GM13977 (cell line): ENCODE results near the gene DNASE1L3.
A peak's percentile ranks its signal among the peaks of the same experiment; 100 is the strongest.

Source experiments
- DNase-seq: peaks from one replicate; pipeline ENCODE4 v3.0.0; 2012; ENCODE audit warnings: low spot score
- CTCF ChIP-seq: IDR thresholded peaks from 2 replicates; pipeline ENCODE4 v1.5.1; 2012; ENCODE audit warnings: mild to moderate bottlenecking, control low read depth; ENCODE audit not compliant: insufficient read depth; ENCODE audit errors: extremely low read depth, missing control alignments
- in situ Hi-C: fragments of 300-500 bp; cut with MboI; formaldehyde crosslinking; loops from one replicate; pipeline ENCODE4 v1.12.0; 2022; ENCODE audit warnings: low sequenced_read_pairs, low pct_unique_long_range_greater_than_20kb, mixed read lengths, inconsistent platforms; ENCODE audit not compliant: unreplicated experiment

Gene DNASE1L3

GRCh38 chr3:58180099-58180880 lies 30.5 kb downstream of the DNASE1L3 start:
- TF ChIP-seq CTCF = no peak
- in situ Hi-C loops = no loop called here
- no peak for DNase-seq

- no peak for TF ChIP-seq CTCF
- DNase-seq = no peak
- in situ Hi-C loops = no loop called here
Measured at GRCh38 chr3:58179235-58180098, 31.3 kb downstream of the DNASE1L3 start.

GRCh38 chr3:58178528-58179234 lies 32.1 kb downstream of the DNASE1L3 start:
- no peak for DNase-seq
- no peak for TF ChIP-seq CTCF
- in situ Hi-C loops = no loop called here

DNA sequence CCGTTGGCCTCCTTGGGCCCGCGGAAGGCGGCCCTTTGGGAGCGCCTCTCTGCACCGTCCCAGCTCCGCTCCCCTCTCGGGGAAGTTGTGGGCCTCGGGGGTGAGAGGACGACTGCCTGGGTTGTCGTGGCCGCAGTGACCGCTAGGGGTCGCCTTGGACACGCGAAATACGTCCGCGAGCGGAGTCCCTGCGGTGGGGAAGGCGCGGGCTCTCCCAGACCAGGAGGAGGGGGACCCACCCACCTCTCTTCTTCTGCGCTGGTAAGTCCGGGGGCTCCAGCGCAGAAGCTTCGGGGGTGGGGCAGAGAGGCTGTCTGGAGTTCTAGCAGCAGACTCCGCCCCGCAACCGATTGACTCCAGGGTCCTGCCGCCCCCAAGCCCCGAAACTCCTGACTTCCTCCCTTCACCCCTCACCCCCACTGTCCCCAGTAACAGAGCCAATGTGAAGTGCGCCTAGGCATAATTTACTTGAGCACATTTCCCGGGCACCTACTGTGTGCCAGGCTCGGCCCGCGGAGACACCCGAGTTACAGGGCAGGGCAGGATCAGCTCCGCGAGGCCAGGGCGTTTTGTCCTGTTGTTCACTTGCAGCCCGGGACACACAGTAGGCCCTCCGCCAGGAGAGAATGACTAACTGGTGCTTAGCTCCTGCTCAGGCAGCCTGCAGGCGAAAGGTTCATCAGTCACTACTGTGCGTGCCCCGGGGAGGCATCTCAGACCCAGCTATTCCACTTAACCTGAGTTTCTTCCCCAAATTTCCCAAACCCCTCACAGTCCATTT lies 32.8 kb downstream of the DNASE1L3 start:
- peak; percentile 98 for TF ChIP-seq CTCF
- in situ Hi-C loops = no loop called here
- peak; percentile 80 for DNase-seq

DNA sequence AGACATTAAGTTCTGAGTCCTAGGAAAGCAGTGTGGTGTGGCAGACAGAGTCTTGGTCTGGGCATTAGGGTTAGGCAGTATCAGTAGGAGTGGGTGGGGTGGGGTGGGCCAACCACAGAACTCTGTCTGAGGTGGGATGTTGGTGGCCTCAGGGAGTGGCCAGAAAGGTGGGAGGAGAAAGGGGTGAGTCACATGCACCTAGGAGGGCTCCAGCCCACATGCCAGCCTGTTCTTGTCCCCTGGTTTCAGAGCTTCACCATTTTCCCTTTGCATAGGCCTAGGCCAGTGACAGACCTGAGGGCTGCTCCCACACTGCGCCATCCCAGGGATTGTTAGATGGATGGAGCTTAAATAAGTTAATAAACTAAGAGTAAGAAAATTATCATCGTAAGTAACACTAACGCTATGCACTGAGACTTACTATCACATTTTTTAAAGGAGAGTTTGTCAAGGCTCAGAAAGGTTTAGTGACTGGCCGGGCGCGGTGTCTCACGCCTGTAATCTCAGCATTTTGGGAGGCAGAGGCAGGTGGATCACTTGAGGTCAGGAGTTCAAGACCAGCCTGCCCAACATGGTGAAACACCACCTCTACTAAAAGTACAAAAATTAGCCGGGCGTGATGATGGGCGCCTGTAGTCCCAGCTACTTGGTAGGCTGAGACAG lies 33.8 kb downstream of the DNASE1L3 start:
- DNase-seq = no peak
- in situ Hi-C loops = no loop called here
- TF ChIP-seq CTCF = no peak
